MM.1S (cell line): Measurements from ENCODE around the gene FUS.

ENCODE experiments used
- EZH2phosphoT487 ChIP-seq: fragments of 300-600 bp; sonication (generic); IDR thresholded peaks from 2 replicates; pipeline ENCODE4 v1.6.1; 2018; ENCODE audit warnings: antibody characterized with exemption, low read length
- TF ChIP-seq, protein P1 (sequence below): fragments of 300-600 bp; sonication (generic); IDR thresholded peaks from 2 replicates; pipeline ENCODE4 v1.5.1; 2016; ENCODE audit warnings: antibody characterized with exemption, low read length, mixed read lengths

- TF ChIP-seq, protein P1, sequence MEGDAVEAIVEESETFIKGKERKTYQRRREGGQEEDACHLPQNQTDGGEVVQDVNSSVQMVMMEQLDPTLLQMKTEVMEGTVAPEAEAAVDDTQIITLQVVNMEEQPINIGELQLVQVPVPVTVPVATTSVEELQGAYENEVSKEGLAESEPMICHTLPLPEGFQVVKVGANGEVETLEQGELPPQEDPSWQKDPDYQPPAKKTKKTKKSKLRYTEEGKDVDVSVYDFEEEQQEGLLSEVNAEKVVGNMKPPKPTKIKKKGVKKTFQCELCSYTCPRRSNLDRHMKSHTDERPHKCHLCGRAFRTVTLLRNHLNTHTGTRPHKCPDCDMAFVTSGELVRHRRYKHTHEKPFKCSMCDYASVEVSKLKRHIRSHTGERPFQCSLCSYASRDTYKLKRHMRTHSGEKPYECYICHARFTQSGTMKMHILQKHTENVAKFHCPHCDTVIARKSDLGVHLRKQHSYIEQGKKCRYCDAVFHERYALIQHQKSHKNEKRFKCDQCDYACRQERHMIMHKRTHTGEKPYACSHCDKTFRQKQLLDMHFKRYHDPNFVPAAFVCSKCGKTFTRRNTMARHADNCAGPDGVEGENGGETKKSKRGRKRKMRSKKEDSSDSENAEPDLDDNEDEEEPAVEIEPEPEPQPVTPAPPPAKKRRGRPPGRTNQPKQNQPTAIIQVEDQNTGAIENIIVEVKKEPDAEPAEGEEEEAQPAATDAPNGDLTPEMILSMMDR = no peak
- no peak for TF ChIP-seq EZH2phosphoT487
These were observed 35.6 kb downstream of the FUS start for GRCh38 chr16:31215287-31216162.
